T1000 (cell line): ENCODE data around the gene TEX30.

Experiments
- DNase-seq: peaks from one replicate; lab custom pipeline; 2025; ENCODE audit warnings: mixed read lengths; lab: John Stamatoyannopoulos, UW

The TEX30 gene

GRCh38 chr13:102779436-102780159, 6.0 kb upstream of the TEX30 start:
- DNase-seq: no peak

- no peak for DNase-seq
Observed at GRCh38 chr13:102777736-102778135, 4.2 kb upstream of the TEX30 start.

GRCh38 chr13:102776271-102776670, 2.7 kb upstream of the TEX30 start:
- DNase-seq: no peak

GRCh38 chr13:102774591-102775520, 1.3 kb upstream of the TEX30 start:
- DNase-seq: no peak

GRCh38 chr13:102774214-102774568, 605 bp upstream of the TEX30 start:
- DNase-seq: no peak

GRCh38 chr13:102772042-102772425, 1.6 kb downstream of the TEX30 start:
- no peak for DNase-seq

GRCh38 chr13:102771298-102772041, 2.1 kb downstream of the TEX30 start:
- no peak for DNase-seq

GRCh38 chr13:102770435-102770834, 3.2 kb downstream of the TEX30 start:
- DNase-seq: no peak

- DNase-seq: no peak
Observed at GRCh38 chr13:102769679-102770078, 3.9 kb downstream of the TEX30 start.

- DNase-seq: no peak
Observed at GRCh38 chr13:102768909-102769308, 4.7 kb downstream of the TEX30 start.

GRCh38 chr13:102763741-102764140, 9.8 kb downstream of the TEX30 start:
- no peak for DNase-seq

- no peak for DNase-seq
Observed at GRCh38 chr13:102761071-102761470, 12.5 kb downstream of the TEX30 start.

GRCh38 chr13:102758842-102759241, 14.7 kb downstream of the TEX30 start:
- no peak for DNase-seq

- DNase-seq: no peak
Observed at GRCh38 chr13:102757006-102757405, 16.6 kb downstream of the TEX30 start.

GRCh38 chr13:102751886-102752285, 21.7 kb downstream of the TEX30 start:
- DNase-seq: no peak

GRCh38 chr13:102742506-102742905, 31.1 kb downstream of the TEX30 start:
- no peak for DNase-seq

- no peak for DNase-seq
Observed at GRCh38 chr13:102742101-102742500, 31.5 kb downstream of the TEX30 start.

- no peak for DNase-seq
Observed at GRCh38 chr13:102729560-102730270, 43.9 kb downstream of the TEX30 start.

- no peak for DNase-seq
Observed at GRCh38 chr13:102726430-102726829, 47.2 kb downstream of the TEX30 start.

GRCh38 chr13:102724923-102725322, 48.7 kb downstream of the TEX30 start:
- DNase-seq: no peak

- no peak for DNase-seq
Observed at GRCh38 chr13:102721800-102722231, 51.8 kb downstream of the TEX30 start.

GRCh38 chr13:102718746-102719145, 54.8 kb downstream of the TEX30 start:
- DNase-seq: no peak
